Stomach (tissue), 4 donors: Measurements from ENCODE around the gene RABL2B.
"Not testable (repeated sequence)": the region's sequence is repeated elsewhere in the genome, so short reads cannot be mapped to it uniquely, and the experiment has no call there.

Source experiments
- CTCF ChIP-seq, 7 experiments: fragments of 450-650 bp in 4 of 7; fragments of 200-600 bp in 3 of 7; sonication (generic) in 3 of 7; IDR thresholded peaks; one replicate each; pipeline ENCODE4 v1.5.1; 2016 to 2019; ENCODE audit warnings: antibody characterized with exemption in 7 of 7, control low read depth in 2 of 7, mild to moderate bottlenecking in 1 of 7
- EP300 ChIP-seq: sonication (generic); formaldehyde crosslinking; IDR thresholded peaks from one replicate; pipeline ENCODE4 v1.6.1; 2017; ENCODE audit warnings: antibody characterized with exemption
- POLR2AphosphoS5 ChIP-seq, 3 donors: sonication (generic); formaldehyde crosslinking; IDR thresholded peaks; one replicate each; pipeline ENCODE4 v1.6.1; 2016; ENCODE audit warnings: antibody characterized with exemption in 3 of 3

DNA sequence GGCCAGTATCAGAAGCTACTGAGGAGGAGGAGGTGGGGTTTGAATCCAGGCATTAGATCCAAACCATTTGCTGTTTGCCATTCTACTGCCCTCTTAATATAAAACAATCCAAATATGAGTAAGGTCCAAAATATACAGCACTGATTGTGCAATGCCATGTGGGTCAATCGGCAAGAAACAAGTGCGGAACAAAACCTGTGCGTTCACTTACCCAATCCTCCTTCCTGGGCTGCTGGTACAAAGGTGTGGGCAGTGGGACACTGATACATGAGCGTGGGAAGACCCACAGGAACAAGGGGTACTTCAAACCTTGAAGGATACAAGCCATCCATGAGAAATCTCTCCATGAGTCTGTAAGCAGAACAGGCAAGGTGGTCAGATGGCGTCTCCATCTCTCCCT, 5.8 kb downstream of the RABL2B start:
- not testable (repeated sequence) for TF ChIP-seq CTCF (IDR thresholded peaks at IDR 0.05); POLR2AphosphoS5 (IDR thresholded peaks at IDR 0.05); EP300
